GM12891 (cell line): ENCODE data around the gene CD84.

ENCODE experiments used
- POLR2A ChIP-seq: IDR thresholded peaks from 2 replicates; pipeline ENCODE4 v1.6.1; 2011; ENCODE audit warnings: low read depth, low read length, control low read depth
- POLR2AphosphoS5 ChIP-seq: IDR thresholded peaks from 2 replicates; pipeline ENCODE4 v1.6.1; 2011; ENCODE audit warnings: low read depth, low read length, control low read depth

- no peak for TF ChIP-seq POLR2A
- TF ChIP-seq POLR2AphosphoS5 = no peak
These were observed 32.4 kb downstream of the CD84 start for GRCh38 chr1:160546942-160547341.
